ENCODE data around the gene FXR2. TPM values are rescaled to one million over a fixed set of nuclear protein-coding genes. Genes with fewer than 3 reads are reported as not detected.

Gene FXR2
- total RNA-seq = 39.3 TPM
- long read RNA-seq, transcript FXR2-201 (17 exons, 2,957 nt) = major isoform, 73 of 107 reads
- long read RNA-seq, partial matches to known transcripts = 16 of 107 reads
- long read RNA-seq, other reads (novel, unspliced or antisense) = 17 of 107 reads

- no peaks in the 10 kb centered on the region for H3K9me3 ChIP-seq
- intact Hi-C loops (cut with DNase I) = no loop called here
- peak; percentile 98 for ATAC-seq
- H3K27ac ChIP-seq = peak within 1 kb of the TSS; percentile 86
- peak; percentile 100 for DNase-seq
- peak within 1 kb of the TSS; percentile 83 for H3K4me3 ChIP-seq
- H3K27me3 ChIP-seq = no peaks in the 10 kb centered on the region
- TF ChIP-seq CTCF (IDR thresholded peaks at IDR 0.05) = peak; percentile 58
- peaks cover 12% of the 10 kb centered on the region for H3K36me3 ChIP-seq
- peaks cover 30% of the 10 kb centered on the region for H3K4me1 ChIP-seq
Observed at GRCh38 chr17:7614425-7615264, at the start of gene FXR2. FXR2 (minus strand) TSS chr17:7614897; CDS start chr17:7614532, 365 bp downstream.

GRCh38 chr17:7656958-7657609 is 42.4 kb upstream of the FXR2 start:
- no peak for DNase-seq
- no peak overlapping the region for H3K27ac ChIP-seq
- H3K9me3 ChIP-seq = no peaks in the 10 kb centered on the region
- no peaks in the 10 kb centered on the region for H3K4me1 ChIP-seq
- intact Hi-C loops (cut with DNase I) = no loop called here
- no peak for TF ChIP-seq CTCF (IDR thresholded peaks at IDR 0.05)
- H3K27me3 ChIP-seq = no peaks in the 10 kb centered on the region
- ATAC-seq = no peak
- no peaks in the 10 kb centered on the region for H3K36me3 ChIP-seq
- H3K4me3 ChIP-seq = no peak overlapping the region

GRCh38 chr17:7655541-7655840 is 40.8 kb upstream of the FXR2 start:
- intact Hi-C loops (cut with DNase I) = no loop called here
- H3K27ac ChIP-seq = no peak overlapping the region
- H3K9me3 ChIP-seq = no peaks in the 10 kb centered on the region
- no peak for TF ChIP-seq CTCF (IDR thresholded peaks at IDR 0.05)
- no peaks in the 10 kb centered on the region for H3K36me3 ChIP-seq
- H3K4me1 ChIP-seq = peaks cover 12% of the 10 kb centered on the region
- no peak for ATAC-seq
- no peak overlapping the region for H3K4me3 ChIP-seq
- DNase-seq = no peak
- peaks cover 16% of the 10 kb centered on the region for H3K27me3 ChIP-seq

- Histone ChIP-seq H3K4me3 (no peak overlapping the region), H3K9me3 (no peaks in the 10 kb centered on the region), H3K27me3 (peaks cover 21% of the 10 kb centered on the region), H3K4me1 (peaks cover 17% of the 10 kb centered on the region), H3K27ac (no peak overlapping the region), H3K36me3 (no peaks in the 10 kb centered on the region)
- DNase-seq = no peak
- TF ChIP-seq CTCF (IDR thresholded peaks at IDR 0.05) = no peak
- no peak for ATAC-seq
- intact Hi-C loops (cut with DNase I) = no loop called here
Observed at GRCh38 chr17:7654832-7655540, 40.3 kb upstream of the FXR2 start.

- no peaks in the 10 kb centered on the region for H3K9me3 ChIP-seq
- peaks cover 25% of the 10 kb centered on the region for H3K27me3 ChIP-seq
- no peak overlapping the region for H3K4me3 ChIP-seq
- no peak for DNase-seq
- peaks cover 17% of the 10 kb centered on the region for H3K4me1 ChIP-seq
- no peak for ATAC-seq
- H3K36me3 ChIP-seq = no peaks in the 10 kb centered on the region
- intact Hi-C loops (cut with DNase I) = no loop called here
- TF ChIP-seq CTCF (IDR thresholded peaks at IDR 0.05) = no peak
- no peak overlapping the region for H3K27ac ChIP-seq
Observed at GRCh38 chr17:7652388-7653356, 38.0 kb upstream of the FXR2 start.

All from upper lobe of right lung (tissue), 1 donor.